ENCODE results near the gene BIK. TPM values are rescaled to one million over a fixed set of nuclear protein-coding genes. Genes with fewer than 3 reads are reported as not detected.

Gene BIK
- total RNA-seq, 1 donor from 2014 or later = 66.6 TPM

DNA sequence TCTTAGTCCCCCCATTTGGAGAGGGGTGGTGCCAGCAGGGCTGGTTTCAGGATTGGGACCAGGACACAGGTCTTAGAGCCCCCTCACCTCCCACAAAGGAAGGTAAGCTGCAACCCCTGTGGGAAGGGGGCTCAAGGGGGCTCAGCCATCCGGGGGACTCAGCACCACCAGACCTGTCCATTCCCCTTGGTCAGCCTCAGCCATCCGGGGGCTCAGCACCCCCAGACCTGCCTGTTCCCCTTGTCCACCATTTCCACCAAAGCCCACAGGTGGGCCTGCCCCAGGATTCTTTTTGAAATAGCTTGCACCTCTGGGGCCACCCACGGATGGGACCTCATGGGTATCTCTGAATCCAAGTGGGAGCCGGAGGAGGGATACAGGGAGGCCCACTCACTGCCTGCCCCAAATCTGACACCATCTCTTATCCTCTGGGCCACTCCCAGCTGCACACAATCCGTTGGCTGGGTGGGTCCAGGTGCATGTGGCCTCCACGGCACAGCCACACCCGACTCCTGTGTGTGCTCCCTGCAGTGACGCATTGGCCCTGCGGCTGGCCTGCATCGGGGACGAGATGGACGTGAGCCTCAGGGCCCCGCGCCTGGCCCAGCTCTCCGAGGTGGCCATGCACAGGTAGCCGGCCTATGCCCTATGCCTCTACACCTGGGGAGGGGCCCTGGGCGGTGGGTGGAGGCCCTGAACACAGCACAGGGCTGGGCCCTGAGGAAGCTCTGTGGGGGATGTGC, 16.8 kb downstream of the BIK start:
- no peak for FAIRE-seq
- TF ChIP-seq, protein P1, sequence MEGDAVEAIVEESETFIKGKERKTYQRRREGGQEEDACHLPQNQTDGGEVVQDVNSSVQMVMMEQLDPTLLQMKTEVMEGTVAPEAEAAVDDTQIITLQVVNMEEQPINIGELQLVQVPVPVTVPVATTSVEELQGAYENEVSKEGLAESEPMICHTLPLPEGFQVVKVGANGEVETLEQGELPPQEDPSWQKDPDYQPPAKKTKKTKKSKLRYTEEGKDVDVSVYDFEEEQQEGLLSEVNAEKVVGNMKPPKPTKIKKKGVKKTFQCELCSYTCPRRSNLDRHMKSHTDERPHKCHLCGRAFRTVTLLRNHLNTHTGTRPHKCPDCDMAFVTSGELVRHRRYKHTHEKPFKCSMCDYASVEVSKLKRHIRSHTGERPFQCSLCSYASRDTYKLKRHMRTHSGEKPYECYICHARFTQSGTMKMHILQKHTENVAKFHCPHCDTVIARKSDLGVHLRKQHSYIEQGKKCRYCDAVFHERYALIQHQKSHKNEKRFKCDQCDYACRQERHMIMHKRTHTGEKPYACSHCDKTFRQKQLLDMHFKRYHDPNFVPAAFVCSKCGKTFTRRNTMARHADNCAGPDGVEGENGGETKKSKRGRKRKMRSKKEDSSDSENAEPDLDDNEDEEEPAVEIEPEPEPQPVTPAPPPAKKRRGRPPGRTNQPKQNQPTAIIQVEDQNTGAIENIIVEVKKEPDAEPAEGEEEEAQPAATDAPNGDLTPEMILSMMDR (IDR thresholded peaks at IDR 0.05; ENCODE audit: insufficient read depth, low read length, severe bottlenecking) = no peak
- peak overlapping the region; percentile 53 for H3K4me3 ChIP-seq (ENCODE audit: low read depth, low read length)
- H3K36me3 ChIP-seq (ENCODE audit: control insufficient read depth, insufficient read depth, low read length) = peaks cover 6% of the 10 kb centered on the region
- peak; percentile 81 for DNase-seq (ENCODE audit: low read depth)
- H3K27me3 ChIP-seq (ENCODE audit: control insufficient read depth, insufficient read depth, low read length) = no peaks in the 10 kb centered on the region

DNA sequence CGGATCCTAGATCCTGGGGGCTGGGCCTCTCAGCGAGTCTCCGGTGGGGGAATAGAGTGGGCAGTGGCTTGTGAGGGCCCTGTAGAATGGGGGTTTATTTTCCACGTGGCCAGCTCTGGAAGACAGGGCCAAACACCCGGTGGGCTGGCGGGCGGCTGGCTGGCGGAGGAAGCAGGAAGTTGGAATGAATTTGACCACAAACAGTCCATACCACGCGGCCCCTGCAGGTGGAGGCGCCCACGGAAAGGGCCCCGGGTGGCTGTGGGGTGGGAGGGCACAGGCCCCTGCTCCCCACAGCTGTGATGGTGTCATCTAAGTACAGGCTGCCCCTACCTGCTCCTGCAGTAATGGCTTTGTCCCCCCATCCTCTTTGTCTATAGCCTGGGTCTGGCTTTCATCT, 17.6 kb downstream of the BIK start:
- Histone ChIP-seq H3K4me3 (ENCODE audit: low read depth, low read length) (peak overlapping the region; percentile 53), H3K27me3 (ENCODE audit: control insufficient read depth, insufficient read depth, low read length) (no peaks in the 10 kb centered on the region), H3K36me3 (ENCODE audit: control insufficient read depth, insufficient read depth, low read length) (peaks cover 8% of the 10 kb centered on the region)
- no peak for FAIRE-seq
- DNase-seq (ENCODE audit: low read depth) = no peak
- TF ChIP-seq, protein P1 (IDR thresholded peaks at IDR 0.05; ENCODE audit: insufficient read depth, low read length, severe bottlenecking) = no peak

DNA sequence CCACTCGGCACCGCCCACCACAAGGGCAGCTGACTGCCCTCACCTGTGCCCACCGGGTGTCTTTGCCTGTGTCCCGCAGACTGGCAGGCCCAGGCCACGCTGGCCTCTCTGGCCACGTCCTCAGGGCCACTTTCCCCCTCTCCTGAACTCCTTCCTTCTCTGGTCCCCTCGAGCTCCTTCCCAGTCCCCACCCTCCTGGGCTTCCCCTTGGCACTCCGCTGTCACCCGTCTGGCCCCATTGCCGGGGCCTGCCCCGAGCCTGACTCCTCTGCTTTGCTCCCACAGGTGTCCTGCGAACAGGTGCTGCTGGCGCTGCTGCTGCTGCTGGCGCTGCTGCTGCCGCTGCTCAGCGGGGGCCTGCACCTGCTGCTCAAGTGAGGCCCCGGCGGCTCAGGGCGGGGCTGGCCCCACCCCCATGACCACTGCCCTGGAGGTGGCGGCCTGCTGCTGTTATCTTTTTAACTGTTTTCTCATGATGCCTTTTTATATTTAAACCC, 18.4 kb downstream of the BIK start:
- Histone ChIP-seq H3K36me3 (ENCODE audit: control insufficient read depth, insufficient read depth, low read length) (peaks cover 8% of the 10 kb centered on the region), H3K27me3 (ENCODE audit: control insufficient read depth, insufficient read depth, low read length) (no peaks in the 10 kb centered on the region), H3K4me3 (ENCODE audit: low read depth, low read length) (no peak overlapping the region)
- DNase-seq (ENCODE audit: low read depth) (no peak), FAIRE-seq (no peak)
- TF ChIP-seq, protein P1 (IDR thresholded peaks at IDR 0.05; ENCODE audit: insufficient read depth, low read length, severe bottlenecking) = no peak

DNA sequence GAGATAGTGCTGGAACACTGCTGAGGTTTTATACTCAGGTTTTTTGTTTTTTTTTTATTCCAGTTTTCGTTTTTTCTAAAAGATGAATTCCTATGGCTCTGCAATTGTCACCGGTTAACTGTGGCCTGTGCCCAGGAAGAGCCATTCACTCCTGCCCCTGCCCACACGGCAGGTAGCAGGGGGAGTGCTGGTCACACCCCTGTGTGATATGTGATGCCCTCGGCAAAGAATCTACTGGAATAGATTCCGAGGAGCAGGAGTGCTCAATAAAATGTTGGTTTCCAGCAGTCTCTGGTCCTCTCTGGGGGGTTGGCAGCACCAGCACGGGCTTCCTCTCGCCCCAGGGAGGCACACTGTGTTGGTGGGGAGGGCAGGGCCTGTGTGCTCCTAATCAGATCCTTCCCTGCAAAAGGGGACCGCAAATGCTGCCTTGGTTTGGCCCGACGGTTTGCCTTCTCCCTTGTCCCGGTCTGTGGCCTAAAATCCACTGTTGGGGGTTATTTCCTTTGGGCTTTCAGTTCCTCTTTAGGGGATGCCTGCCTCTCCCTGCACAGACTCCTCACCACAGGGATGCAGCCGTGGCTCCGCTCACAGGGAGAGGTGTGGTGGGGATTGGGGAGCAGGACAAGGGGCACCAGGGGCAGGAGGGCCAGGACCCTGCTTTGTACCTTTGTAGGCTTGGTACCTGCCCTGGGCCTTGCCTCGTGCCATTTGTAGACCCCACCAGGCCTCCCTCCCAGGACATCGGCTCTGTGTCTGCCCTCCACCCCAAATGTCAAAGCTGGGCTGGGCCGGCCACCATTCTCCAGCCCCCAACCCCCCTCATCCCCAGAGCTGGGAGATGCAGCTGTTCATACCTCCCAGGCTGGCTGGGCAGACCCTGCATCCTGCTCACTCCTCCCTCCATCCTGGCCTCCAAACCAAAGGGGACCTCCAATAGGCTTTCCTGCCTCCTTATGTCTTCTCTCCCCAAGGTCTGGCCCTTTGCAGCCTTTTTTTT, 19.2 kb downstream of the BIK start:
- DNase-seq (ENCODE audit: low read depth) = no peak
- TF ChIP-seq, protein P1 (IDR thresholded peaks at IDR 0.05; ENCODE audit: insufficient read depth, low read length, severe bottlenecking) = no peak

DNA sequence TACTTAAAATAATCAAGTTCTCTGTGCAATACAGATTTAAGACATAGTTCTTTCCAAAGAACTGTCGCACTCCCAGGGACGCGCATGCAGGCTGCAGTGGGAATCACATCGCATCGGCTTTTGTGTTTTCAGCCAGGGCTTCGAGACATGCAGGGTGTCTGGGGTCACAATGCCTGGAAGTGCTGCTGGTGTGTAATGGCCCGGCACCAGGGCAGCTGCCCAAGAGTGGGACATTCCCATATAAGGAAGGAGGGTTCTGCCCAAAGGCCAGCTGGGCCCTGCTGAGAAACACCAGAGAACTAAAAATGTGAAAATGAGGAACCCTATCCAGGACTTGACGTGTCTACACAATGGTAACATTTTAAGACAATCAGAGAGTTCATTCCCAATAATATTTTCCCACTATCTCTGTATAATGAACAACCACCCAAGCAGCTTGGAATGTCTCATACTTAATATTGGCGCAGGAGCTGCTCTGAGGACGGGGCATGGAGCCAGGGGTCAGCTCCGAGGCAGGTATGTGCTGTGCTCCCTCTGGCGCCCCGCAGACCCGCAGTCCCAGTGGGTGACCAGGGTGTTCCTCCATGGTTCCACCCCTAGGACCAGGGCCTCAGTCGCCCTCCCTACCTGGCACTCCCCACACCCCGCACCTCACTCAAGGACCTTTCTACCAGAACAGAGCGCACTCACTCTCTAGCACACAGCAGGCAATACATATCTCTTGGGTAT, 21.4 kb downstream of the BIK start:
- FAIRE-seq = no peak
- TF ChIP-seq, protein P1 (IDR thresholded peaks at IDR 0.05; ENCODE audit: insufficient read depth, low read length, severe bottlenecking) = no peak
- Histone ChIP-seq H3K27me3 (ENCODE audit: control insufficient read depth, insufficient read depth, low read length) (no peaks in the 10 kb centered on the region), H3K36me3 (ENCODE audit: control insufficient read depth, insufficient read depth, low read length) (peaks cover 23% of the 10 kb centered on the region), H3K4me3 (ENCODE audit: low read depth, low read length) (no peak overlapping the region)
- no peak for DNase-seq (ENCODE audit: low read depth)

More for the DNA sequence above, 19.2 kb downstream of the BIK start:
- no peak for FAIRE-seq
- Histone ChIP-seq H3K27me3 (ENCODE audit: control insufficient read depth, insufficient read depth, low read length) (no peaks in the 10 kb centered on the region), H3K4me3 (ENCODE audit: low read depth, low read length) (no peak overlapping the region), H3K36me3 (ENCODE audit: control insufficient read depth, insufficient read depth, low read length) (peaks cover 12% of the 10 kb centered on the region)
